Measurements from ENCODE around the gene MED14.

DNA sequence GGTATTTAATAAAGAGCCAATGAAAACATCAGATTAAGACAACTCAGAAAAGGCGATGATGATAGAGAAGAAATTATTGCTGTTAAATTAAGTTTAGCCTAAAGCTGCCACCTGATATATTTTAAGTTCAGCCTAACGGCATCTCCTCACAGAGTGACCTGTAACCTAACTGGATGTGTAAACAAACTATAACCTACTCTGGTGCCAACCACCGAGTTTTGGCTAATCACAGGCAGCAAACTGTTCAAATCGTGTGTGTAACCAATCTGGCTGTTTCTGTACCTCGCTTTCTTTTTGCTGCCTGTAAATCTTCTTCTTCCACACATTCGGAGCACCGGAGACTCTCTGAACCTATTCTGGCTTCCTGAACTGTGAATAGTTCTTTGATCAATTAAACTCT is 37.8 kb upstream of the MED14 start:
- TF ChIP-seq, protein P1, sequence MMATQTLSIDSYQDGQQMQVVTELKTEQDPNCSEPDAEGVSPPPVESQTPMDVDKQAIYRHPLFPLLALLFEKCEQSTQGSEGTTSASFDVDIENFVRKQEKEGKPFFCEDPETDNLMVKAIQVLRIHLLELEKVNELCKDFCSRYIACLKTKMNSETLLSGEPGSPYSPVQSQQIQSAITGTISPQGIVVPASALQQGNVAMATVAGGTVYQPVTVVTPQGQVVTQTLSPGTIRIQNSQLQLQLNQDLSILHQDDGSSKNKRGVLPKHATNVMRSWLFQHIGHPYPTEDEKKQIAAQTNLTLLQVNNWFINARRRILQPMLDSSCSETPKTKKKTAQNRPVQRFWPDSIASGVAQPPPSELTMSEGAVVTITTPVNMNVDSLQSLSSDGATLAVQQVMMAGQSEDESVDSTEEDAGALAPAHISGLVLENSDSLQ (IDR thresholded peaks at IDR 0.05): no peak
- TF ChIP-seq SP1 (IDR thresholded peaks at IDR 0.05) (no peak), BHLHE40 (IDR thresholded peaks at IDR 0.05; ENCODE audit: borderline replicate concordance) (no peak), ZNF384 (IDR thresholded peaks at IDR 0.05) (no peak), ELF4 (IDR thresholded peaks at IDR 0.05) (no peak), FOXA1 (IDR thresholded peaks at IDR 0.05) (no peak), FOXM1 (IDR thresholded peaks at IDR 0.05; ENCODE audit: borderline replicate concordance) (no peak), SUZ12 (IDR thresholded peaks at IDR 0.05) (no peak)

Measured in HEK293T (cell line).